LHCN-M2 (cell line): ENCODE results near the gene ACKR1. TPM values are rescaled to one million over a fixed set of nuclear protein-coding genes. Genes with fewer than 3 reads are reported as not detected.
A peak's percentile ranks its signal among the peaks of the same experiment; 100 is the strongest.

Source experiments
- DNase-seq: peaks from one replicate; pipeline ENCODE4 v3.0.0-alpha.2; 2012; ENCODE audit warnings: low read depth
- polyA plus RNA-seq: library from polyadenylated mRNA; unstranded; fragments of >200 nt; gene quantifications from one replicate; pipeline ENCODE4 v1.2.1, GENCODE V29; 2012; ENCODE audit warnings: missing spikeins
- total RNA-seq: library from RNA; depleted of rRNA; stranded (reverse); fragments of >200 nt; gene quantifications from 2 replicates; pipeline ENCODE4 v1.2.3, GENCODE V29; 2014; rRNA removed

The ACKR1 gene
- total RNA-seq = not detected in 2 replicates
- 0.10 TPM for polyA plus RNA-seq

GRCh38 chr1:159204161-159205141 lies at the start of gene ACKR1:
Gene ACKR1, plus strand, starts transcription at chr1:159204875. Its CDS starts 85 bp downstream, at chr1:159204960.
- no peak for DNase-seq

- DNase-seq = peak; percentile 92
These were observed 43.5 kb upstream of the ACKR1 start for GRCh38 chr1:159161001-159161718.

GRCh38 chr1:159161719-159162026 lies 43.0 kb upstream of the ACKR1 start:
- DNase-seq = no peak

- no peak for DNase-seq
These were observed 42.0 kb upstream of the ACKR1 start for GRCh38 chr1:159162516-159163265.

GRCh38 chr1:159163614-159164228 lies 41.0 kb upstream of the ACKR1 start:
- peak; percentile 47 for DNase-seq

- DNase-seq = peak; percentile 1
These were observed 36.6 kb upstream of the ACKR1 start for GRCh38 chr1:159168043-159168442.

GRCh38 chr1:159170639-159171038 lies 34.0 kb upstream of the ACKR1 start:
- no peak for DNase-seq

GRCh38 chr1:159171254-159171687 lies 33.4 kb upstream of the ACKR1 start, which contains the start of gene CADM3:
Gene CADM3, plus strand, starts transcription at chr1:159171615. Its CDS starts 151 bp downstream, at chr1:159171766.
- DNase-seq = no peak

- no peak for DNase-seq
These were observed 32.8 kb upstream of the ACKR1 start for GRCh38 chr1:159171688-159172501.

GRCh38 chr1:159172614-159173291 lies 31.9 kb upstream of the ACKR1 start:
- no peak for DNase-seq

GRCh38 chr1:159173320-159173719 lies 31.4 kb upstream of the ACKR1 start:
- DNase-seq = no peak

- no peak for DNase-seq
These were observed 29.1 kb upstream of the ACKR1 start for GRCh38 chr1:159175571-159175970.

- DNase-seq = peak; percentile 72
These were observed 27.3 kb upstream of the ACKR1 start for GRCh38 chr1:159177272-159177907.

GRCh38 chr1:159179906-159180305 lies 24.8 kb upstream of the ACKR1 start:
- no peak for DNase-seq

- no peak for DNase-seq
These were observed 24.2 kb upstream of the ACKR1 start for GRCh38 chr1:159180516-159180915.

GRCh38 chr1:159181328-159182024 lies 23.2 kb upstream of the ACKR1 start:
- DNase-seq = no peak

- DNase-seq = no peak
These were observed 20.5 kb upstream of the ACKR1 start for GRCh38 chr1:159184201-159184600.

GRCh38 chr1:159185121-159185520 lies 19.6 kb upstream of the ACKR1 start:
- no peak for DNase-seq

GRCh38 chr1:159187033-159187432 lies 17.6 kb upstream of the ACKR1 start:
- DNase-seq = no peak
